ENCODE data around the gene RGS19.
A peak's percentile ranks its signal among the peaks of the same experiment; 100 is the strongest.

RGS19 gene

GRCh38 chr20:64064145-64064698 lies 15.1 kb downstream of the RGS19 start:
- no peak for DNase-seq (ENCODE audit: low read depth in 2 of 2)

DNA sequence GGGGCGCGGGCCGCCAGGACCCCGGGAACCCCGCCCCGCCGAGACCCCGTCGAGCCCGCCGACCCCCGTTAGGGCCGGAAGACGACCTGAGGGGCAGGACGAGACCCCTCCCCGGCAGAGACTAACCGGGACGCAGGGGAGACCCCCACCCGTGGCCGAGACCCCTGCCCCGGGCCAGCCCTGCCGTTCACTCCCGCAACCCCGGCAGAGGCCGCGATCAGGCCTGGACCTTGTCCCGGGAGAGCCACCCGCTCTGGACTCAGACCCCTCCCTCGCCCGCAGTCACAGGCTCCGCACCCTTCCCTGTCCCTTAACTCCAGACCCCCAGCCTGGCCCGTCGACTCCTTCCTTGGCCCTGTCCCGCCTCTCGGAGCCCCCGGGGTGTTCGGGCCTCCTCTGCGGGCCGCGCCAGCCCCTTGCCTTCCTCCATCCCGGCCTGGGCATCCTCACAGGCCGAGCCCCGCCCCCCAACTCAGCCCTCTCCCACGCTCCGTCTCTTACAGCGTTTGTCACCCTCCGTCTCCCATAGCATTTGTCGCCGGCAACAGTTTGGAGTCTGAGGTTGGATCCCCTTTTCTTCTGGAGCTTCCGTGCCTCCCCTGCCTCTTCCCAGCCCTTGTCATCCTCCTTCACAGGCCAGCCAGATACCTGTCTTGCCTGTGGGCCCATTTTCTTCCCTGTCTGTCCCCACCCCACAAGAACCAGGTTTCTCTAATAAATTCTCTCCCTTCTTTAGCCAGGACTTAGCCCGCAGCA lies 15.8 kb downstream of the RGS19 start:
- no peak for DNase-seq (ENCODE audit: low read depth in 2 of 2)

- peak; percentile 87 to 92 for DNase-seq (ENCODE audit: low read depth in 2 of 2)
Observed at GRCh38 chr20:64062596-64063388, 16.5 kb downstream of the RGS19 start, which contains the start of gene TCEA2. TSS of gene TCEA2 (plus strand) at chr20:64063198. CDS start at chr20:64063313, 115 bp downstream.

DNA sequence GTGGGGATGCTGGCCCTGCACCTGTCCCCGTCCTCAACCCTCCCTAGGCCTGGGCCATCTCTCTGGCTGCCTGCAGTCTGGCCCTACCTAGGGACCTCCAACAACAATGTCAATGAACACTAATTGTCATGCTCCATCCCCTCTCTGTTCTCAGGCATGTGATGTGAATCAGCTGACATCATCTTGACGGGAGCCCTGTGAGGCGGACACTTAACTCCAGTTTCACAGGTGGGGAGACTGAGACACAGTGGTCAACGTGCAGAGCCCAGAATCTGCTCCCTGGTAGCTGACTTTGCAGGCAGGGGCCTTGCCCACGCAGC lies 17.1 kb downstream of the RGS19 start:
- no peak for DNase-seq (ENCODE audit: low read depth in 2 of 2)

- DNase-seq (ENCODE audit: low read depth in 2 of 2): no peak
Observed at GRCh38 chr20:64058536-64058935, 20.8 kb downstream of the RGS19 start.

- peak; percentile 61 to 68 for DNase-seq (ENCODE audit: low read depth in 2 of 2)
Observed at GRCh38 chr20:64057628-64058498, 21.5 kb downstream of the RGS19 start.

- DNase-seq (ENCODE audit: low read depth in 2 of 2): no peak
Observed at GRCh38 chr20:64056889-64057627, 22.3 kb downstream of the RGS19 start.

GRCh38 chr20:64056639-64056888 lies 22.8 kb downstream of the RGS19 start:
- no peak for DNase-seq (ENCODE audit: low read depth in 2 of 2)

DNA sequence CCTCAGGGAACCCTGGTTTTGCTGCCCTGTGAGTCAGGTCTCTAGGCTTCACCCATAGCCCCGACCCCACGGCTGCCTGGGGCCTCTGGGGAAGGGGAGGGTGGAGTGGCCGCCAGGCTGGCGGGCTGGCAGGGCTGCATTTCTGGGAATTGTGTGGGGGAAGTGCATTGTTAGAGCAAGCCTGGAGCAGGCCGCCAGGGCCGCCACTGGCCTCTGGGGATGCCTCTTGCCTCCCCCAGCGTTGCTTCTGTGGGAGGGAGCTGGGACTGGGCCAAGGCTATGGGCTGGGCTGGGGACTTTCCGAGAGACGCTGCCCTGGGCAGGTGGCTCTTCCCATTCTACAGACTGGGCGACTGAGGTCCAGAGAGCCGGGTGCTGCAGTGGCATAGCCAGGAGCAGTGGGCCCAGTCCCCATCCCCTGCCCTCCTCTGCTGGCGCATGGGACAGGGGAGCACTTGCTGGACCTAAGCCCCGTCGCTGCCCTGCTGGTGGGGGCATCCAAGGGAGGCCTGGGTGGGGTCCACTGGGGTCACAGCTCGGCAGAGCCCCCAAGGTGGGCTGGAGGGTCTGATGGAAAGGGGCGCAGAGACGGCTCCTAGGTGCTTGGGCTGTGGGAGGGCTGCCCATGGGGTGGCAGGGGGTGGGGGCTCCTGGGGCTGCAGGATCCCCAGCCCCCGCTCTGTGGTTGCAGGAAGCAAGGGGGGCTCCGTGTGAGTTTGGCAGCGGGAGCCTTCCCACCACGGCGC lies 23.3 kb downstream of the RGS19 start:
- no peak for DNase-seq (ENCODE audit: low read depth in 2 of 2)

DNA sequence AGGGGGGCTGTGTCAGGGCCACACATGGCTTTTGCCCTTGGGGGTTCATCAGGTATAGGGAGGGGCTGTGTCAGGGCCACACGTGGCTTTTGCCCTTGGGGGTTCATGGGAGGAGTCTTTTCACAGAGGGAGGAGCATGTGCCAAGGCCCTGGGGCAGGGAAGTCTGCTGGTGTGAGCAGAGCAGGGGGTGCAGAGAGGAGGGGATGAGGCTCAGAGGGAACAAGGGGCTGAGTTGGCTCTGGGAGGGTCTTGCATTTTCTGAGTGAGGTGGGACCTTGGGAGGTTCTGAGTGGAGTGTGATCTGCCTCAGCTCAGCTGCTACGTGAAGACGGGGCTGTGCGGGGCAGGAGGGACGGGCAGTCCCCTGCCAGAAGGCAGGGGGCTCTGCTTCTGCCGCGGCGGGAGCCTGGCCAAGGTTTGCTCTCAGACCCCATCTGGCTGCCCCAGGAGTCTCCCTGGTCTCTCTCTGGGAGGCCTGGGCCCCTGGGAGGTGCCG lies 23.9 kb downstream of the RGS19 start:
- no peak for DNase-seq (ENCODE audit: low read depth in 2 of 2)

DNA sequence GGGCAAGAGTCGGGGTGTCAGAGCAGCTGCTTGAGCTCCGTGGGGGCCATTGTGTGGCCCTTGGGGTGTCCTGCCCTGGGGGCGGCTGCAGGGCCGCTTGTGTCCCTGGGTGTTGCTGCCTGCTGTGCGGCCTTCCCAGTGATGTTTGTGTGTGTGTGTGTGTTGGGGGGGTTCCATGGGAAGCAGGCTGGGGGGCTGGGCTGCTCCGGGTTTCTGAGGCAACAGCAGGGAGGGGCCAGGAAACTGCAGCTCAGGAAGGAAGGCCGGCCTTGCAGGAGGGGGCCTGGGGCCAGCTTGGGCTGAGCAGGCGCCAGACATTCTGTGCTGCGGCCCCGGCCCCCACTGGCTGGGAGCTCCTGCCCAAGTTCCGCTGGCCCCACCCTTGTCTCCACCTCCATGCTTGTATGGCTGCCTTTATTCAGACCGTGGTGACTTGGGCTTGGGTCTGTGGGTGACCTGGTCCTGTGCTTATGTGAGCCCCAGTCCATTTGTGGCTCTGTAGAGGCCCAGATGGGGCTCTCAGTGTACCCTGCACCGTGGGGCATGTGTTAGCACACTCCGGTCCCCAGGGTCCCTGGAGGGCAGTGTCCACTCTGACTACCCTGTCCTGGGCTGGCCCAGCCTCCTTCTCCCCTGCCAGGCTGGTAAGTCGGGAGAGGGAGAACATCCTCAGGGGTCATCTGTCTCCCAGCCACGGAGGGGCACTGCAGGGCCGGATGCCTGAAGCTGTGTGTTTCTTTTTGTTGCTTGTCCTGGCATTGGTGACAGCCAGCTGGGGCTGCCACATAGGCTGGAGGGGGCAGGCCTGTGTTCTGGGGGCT lies 25.3 kb downstream of the RGS19 start:
- DNase-seq (ENCODE audit: low read depth in 2 of 2): no peak

DNA sequence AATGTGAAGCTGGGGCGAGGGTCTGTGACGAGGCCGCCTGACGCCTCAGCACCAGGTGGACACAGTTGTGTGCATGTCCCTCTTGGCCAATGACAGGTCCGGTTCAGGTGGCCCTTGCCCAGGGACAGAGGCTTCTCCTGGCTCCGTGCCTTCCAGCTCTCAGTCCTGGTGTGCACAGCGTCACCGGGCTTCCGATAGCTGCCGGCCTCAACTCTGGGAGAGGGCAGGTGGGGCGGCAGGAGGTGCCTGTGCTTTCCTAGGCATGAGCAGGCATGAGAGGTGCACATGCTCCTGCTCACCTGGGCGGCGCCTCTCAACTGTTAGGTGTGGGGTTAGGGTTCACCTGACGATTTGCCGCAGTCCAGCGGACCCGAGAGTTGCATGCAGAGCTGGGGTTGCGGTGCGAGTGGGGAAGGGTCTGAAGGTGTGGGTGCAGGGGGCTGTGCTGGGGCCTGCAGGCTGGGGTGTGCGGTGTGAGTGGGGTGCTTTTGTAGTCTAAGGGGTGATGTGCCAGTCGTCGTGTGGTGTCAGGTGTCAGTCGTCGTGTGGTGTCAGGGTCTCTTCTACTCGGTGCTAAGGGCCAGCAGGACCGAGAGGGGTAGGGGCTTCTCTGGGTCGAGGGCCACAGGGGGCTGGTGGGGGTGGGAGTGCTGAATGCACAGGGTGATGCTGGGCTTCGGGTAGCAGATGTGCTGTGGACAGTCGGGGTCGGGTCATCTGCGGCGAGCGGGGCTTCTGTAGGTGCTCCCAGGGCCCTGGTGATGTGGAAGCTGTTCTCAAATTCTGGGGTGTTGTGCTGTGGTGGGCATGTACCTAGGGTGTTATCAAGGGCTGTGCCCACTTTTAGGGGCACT lies 26.1 kb downstream of the RGS19 start:
- DNase-seq (ENCODE audit: low read depth in 2 of 2): no peak

GRCh38 chr20:64052326-64052722 lies 27.0 kb downstream of the RGS19 start:
- no peak for DNase-seq (ENCODE audit: low read depth in 2 of 2)

DNA sequence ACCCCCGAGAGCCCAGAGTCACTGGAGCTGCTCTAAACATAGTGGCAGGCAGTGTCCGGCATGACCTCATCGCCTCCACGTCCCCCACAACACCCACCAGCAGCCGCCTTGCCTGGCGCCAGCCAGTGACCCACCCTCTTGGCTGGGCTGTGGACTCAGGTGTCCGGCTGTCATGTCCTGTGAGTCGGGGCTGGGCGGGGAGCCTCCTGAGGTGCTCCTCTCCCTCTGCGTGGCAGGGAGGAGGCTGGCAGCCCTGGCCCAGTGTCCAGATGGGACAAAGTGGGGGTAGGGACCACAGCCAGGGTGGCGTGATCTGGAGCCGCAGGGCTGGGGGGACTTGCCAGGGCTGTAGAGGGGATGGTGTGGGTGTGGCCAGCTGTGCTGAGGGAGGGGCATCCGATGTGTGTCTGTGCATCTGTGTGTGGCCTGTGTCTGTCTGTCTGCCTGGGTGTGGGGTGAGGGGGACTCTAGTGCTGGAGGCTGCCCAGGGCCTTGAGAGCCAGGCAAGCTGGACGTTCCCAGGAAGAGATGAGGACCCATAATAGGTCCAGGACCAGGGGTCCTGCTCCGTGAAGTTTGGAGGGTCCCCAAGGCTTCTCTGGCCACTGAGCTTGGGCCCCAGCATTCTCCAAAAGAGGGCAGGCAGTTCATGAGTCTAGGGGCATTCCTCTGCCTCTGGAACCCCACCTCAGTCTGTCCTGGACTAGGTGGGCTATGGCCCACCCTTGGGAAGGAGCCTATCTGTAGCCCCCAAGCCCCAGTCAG lies 27.6 kb downstream of the RGS19 start:
- no peak for DNase-seq (ENCODE audit: low read depth in 2 of 2)

- DNase-seq (ENCODE audit: low read depth in 2 of 2): no peak
Observed at GRCh38 chr20:64051033-64051452, 28.3 kb downstream of the RGS19 start.

- DNase-seq (ENCODE audit: low read depth in 2 of 2): no peak
Observed at GRCh38 chr20:64050261-64051032, 28.9 kb downstream of the RGS19 start.

DNA sequence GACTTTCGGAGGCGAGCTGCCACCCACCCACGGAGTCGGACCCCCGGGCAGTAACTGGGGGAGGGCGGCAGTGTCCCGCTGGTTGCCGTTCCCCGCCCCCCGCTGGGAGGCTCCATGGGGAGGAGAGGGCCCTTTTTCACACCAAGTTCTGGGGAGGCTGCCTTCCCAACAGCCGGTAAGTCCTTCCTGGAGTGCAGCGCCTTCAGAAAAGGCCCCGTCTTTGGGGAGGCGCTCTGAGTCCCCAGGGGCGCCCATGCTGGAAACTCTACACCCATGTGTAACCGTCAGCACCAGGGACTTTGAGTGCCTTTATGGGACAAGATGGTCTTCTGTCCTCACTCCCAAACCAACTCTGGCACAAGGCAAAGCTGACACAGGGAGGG lies 29.4 kb downstream of the RGS19 start:
- DNase-seq (ENCODE audit: low read depth in 2 of 2): no peak

All from stimulated activated CD8-positive, alpha-beta memory T cell treated with anti-CD3 and anti-CD28 coated beads, Interleukin-7, amount 100 ng/mL, for 4 hours (primary cell).